OCI-LY1 (cell line): ENCODE results near the gene LHX2.

Experiments used
- CTCF ChIP-seq: fragments of 200-600 bp; sonication (generic), shearing (Covaris generic); IDR thresholded peaks from 2 replicates; pipeline ENCODE4 v1.5.1; 2017; ENCODE audit warnings: mild to moderate bottlenecking, antibody characterized with exemption, low read length, moderate library complexity, mixed read lengths
- EZH2 ChIP-seq: fragments of 200-600 bp; sonication (generic), shearing (Covaris generic); IDR thresholded peaks from 2 replicates; pipeline ENCODE4 v1.8.0; 2017; ENCODE audit warnings: borderline replicate concordance, mixed run types, mild to moderate bottlenecking, antibody characterized with exemption, low read length, moderate library complexity, mixed read lengths

GRCh38 chr9:123978981-123979380 is 32.6 kb upstream of the LHX2 start:
- TF ChIP-seq CTCF (no peak), EZH2 (no peak)
